H1 (cell line): ENCODE data around the gene ASTN2. TPM values are rescaled to one million over a fixed set of nuclear protein-coding genes. Genes with fewer than 3 reads are reported as not detected.

ENCODE experiments used
- ATF3 ChIP-seq: IDR thresholded peaks from 2 replicates; pipeline ENCODE4 v1.6.1; 2011; ENCODE audit warnings: low read depth, mild to moderate bottlenecking, low read length; ENCODE audit not compliant: insufficient read depth
- KDM5A ChIP-seq: fragments of 200-600 bp; IDR thresholded peaks from 2 replicates; pipeline ENCODE4 v1.7.1; 2012; ENCODE audit warnings: mild to moderate bottlenecking, low read length, inconsistent platforms, mixed read lengths
- NRF1 ChIP-seq: IDR thresholded peaks from 2 replicates; pipeline ENCODE4 v1.6.1; 2011; ENCODE audit warnings: mild to moderate bottlenecking, low read depth, low read length, improper control_type of control experiment
- SIN3A ChIP-seq, 2 experiments: IDR thresholded peaks in 1 of 2; conservative IDR thresholded peaks in 1 of 2; 2 replicates each; pipeline ENCODE4 v1.6.1; 2011 to 2012; ENCODE audit warnings: low read length in 2 of 2, improper control_type of control experiment in 1 of 2, low read depth in 1 of 2, mild to moderate bottlenecking in 1 of 2
- TAF7 ChIP-seq: optimal IDR thresholded peaks from 2 replicates; pipeline ENCODE3; 2011; ENCODE audit warnings: low read depth, mild to moderate bottlenecking, inconsistent platforms, low read length, moderate library complexity, borderline replicate concordance
- polyA plus RNA-seq, 7 experiments: library from polyadenylated mRNA; depleted of rRNA in 3 of 7; stranded (reverse) in 5 of 7; unstranded in 2 of 7; fragments of >200 nt in 5 of 7; fragments of 200-250 nt in 2 of 7; gene quantifications; 1 replicate in 5 of 7; 2 replicates in 1 of 7; 4 replicates in 1 of 7; pipeline versions ENCODE4 v1.2.1 to v1.2.3, GENCODE V29; 2011 to 2013; ENCODE audit warnings: missing spikeins in 2 of 7, mixed read lengths in 2 of 7
- total RNA-seq: library from RNA; stranded (reverse); fragmentation: NEBNext Ultra II Directional; extraction: Animal tissue kit (Norgen Biotek cat#: 25700); gene quantifications from 2 replicates; pipeline ENCODE4 v1.2.1, GENCODE V29; 2021

The ASTN2 gene
- total and polyA plus RNA-seq, 2 of the 8 experiments (the other 6 are each of a cell fraction or from before 2014, with no cell fraction given) = 8.2 to 13.7 TPM

GRCh38 chr9:116464423-116464822, 950.4 kb downstream of the ASTN2 start (continued):
- TF ChIP-seq NRF1 (no peak), KDM5A (no peak), ATF3 (no peak), TAF7 (no peak), SIN3A (conservative IDR thresholded peaks at IDR 0.05 in 1 of 2, IDR thresholded peaks at IDR 0.05 in 1 of 2; ENCODE audit: low read depth in 1 of 2, low read length in 2 of 2) (no peak)
